Stimulated activated naive CD8-positive, alpha-beta T cell treated with anti-CD3 and anti-CD28 coated beads, Interleukin-15, amount 100 ng/mL, for 72 hours (primary cell): ENCODE measurements around the gene TEC.

Experiments
- ATAC-seq: fragments of 150-1000 bp; cut with Tn5 transposase; 2 replicates; pipeline ENCODE4 v1.10.0; 2021; ENCODE audit warnings: mild to moderate bottlenecking, moderate library complexity
- DNase-seq, 2 donors: peaks; one replicate each; pipeline ENCODE4 v3.0.0; 2021 to 2022
- H3K27ac Mint-ChIP-seq, 2 donors: one replicate each; pipeline ENCODE4 v1.8.0; 2022; ENCODE audit warnings: mild to moderate bottlenecking in 2 of 2, mixed read lengths in 2 of 2, moderate library complexity in 2 of 2
- H3K27me3 Mint-ChIP-seq: one replicate; pipeline ENCODE4 v1.8.0; 2022; ENCODE audit warnings: mixed read lengths
- H3K4me1 Mint-ChIP-seq: one replicate; pipeline ENCODE4 v1.8.0; 2022; ENCODE audit warnings: mild to moderate bottlenecking, mixed read lengths
- H3K4me3 Mint-ChIP-seq, 2 donors: one replicate each; pipeline ENCODE4 v1.8.0; 2022; ENCODE audit warnings: mild to moderate bottlenecking in 2 of 2, mixed read lengths in 2 of 2, moderate library complexity in 1 of 2
- H3K9me3 Mint-ChIP-seq, 2 donors: one replicate each; pipeline ENCODE4 v1.8.0; 2022; ENCODE audit warnings: mixed read lengths in 2 of 2

The TEC gene

DNA sequence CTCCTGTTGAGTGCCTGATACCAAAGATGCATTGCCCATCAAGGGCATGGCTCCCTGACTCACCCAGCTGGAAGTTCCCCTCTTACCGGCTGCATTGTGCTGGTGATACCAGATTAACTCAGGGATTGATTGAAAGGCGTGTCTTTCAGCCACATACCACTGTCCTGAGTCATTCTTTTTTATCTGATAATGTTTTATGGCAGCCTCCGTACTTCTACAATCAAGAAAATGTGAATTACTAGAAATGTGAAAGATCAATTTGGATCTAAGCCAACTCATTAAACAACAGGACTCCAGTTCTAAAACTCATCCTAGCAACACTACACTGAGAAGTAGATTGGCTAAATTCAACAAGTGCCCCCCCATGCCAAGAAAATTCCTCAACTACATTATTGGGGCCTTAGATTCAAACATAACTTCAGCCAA lies 175.6 kb downstream of the TEC start:
- H3K9me3 Mint-ChIP-seq, result no peaks in the 10 kb centered on the region

GRCh38 chr4:48090621-48091020 lies 179.0 kb downstream of the TEC start:
- H3K27me3 Mint-ChIP-seq, result no peaks in the 10 kb centered on the region
- H3K27ac Mint-ChIP-seq, result no peak overlapping the region
- ATAC-seq (no peak), DNase-seq (no peak)
- no peak overlapping the region for H3K4me3 Mint-ChIP-seq
- H3K4me1 Mint-ChIP-seq, result peaks cover 37% of the 10 kb centered on the region
- no peaks in the 10 kb centered on the region for H3K9me3 Mint-ChIP-seq

More for the DNA sequence above, 175.6 kb downstream of the TEC start:
- DNase-seq, result peak in 1 of 2 donors; percentile 68
- H3K27ac Mint-ChIP-seq, result no peak overlapping the region
- ATAC-seq, result peak; percentile 100
- H3K4me1 Mint-ChIP-seq, result peaks cover 27% of the 10 kb centered on the region
- H3K4me3 Mint-ChIP-seq, result peak overlapping the region in 1 of 2 donors; percentile 51
- H3K27me3 Mint-ChIP-seq, result no peaks in the 10 kb centered on the region

- Mint-ChIP-seq H3K27me3 (no peaks in the 10 kb centered on the region), H3K9me3 (no peaks in the 10 kb centered on the region), H3K27ac (peak overlapping the region in 1 of 2 donors; percentile 80), H3K4me3 (no peak overlapping the region), H3K4me1 (peaks cover 52% of the 10 kb centered on the region)
- DNase-seq, result no peak
- peak; percentile 46 for ATAC-seq
Observed at GRCh38 chr4:48085821-48086589, 183.6 kb downstream of the TEC start.
